Esophagus squamous epithelium (tissue), 5 donors: ENCODE measurements around the gene SLC35A1. TPM values are rescaled to one million over a fixed set of nuclear protein-coding genes. Genes with fewer than 3 reads are reported as not detected.

Experiments
- DNase-seq: peaks from one replicate; lab custom pipeline; 2025; lab: John Stamatoyannopoulos, UW
- H3K27ac ChIP-seq, 4 donors: fragments of 200-600 bp; sonication (generic); one replicate each; pipeline ENCODE4 v1.5.1; 2016 to 2019; ENCODE audit warnings: mild to moderate bottlenecking in 1 of 4
- H3K27me3 ChIP-seq, 4 donors: fragments of 200-600 bp; sonication (generic); 1 replicate in 3 of 4; 2 replicates in 1 of 4; pipeline versions ENCODE4 v1.5.1 to v1.6.0; 2017 to 2021; ENCODE audit warnings: antibody characterized with exemption in 1 of 4
- H3K36me3 ChIP-seq, 3 donors: fragments of 200-600 bp; sonication (generic); one replicate each; pipeline ENCODE4 v1.5.1; 2016 to 2019
- H3K4me1 ChIP-seq, 3 donors: fragments of 200-600 bp; sonication (generic); one replicate each; pipeline ENCODE4 v1.5.1; 2017 to 2019
- H3K4me3 ChIP-seq, 4 donors: fragments of 200-600 bp; sonication (generic); 1 replicate in 3 of 4; 2 replicates in 1 of 4; pipeline ENCODE4 v1.5.1; 2016 to 2019; ENCODE audit warnings: mild to moderate bottlenecking in 2 of 4, moderate library complexity in 1 of 4
- H3K9me3 ChIP-seq, 3 donors: fragments of 200-600 bp; sonication (generic); one replicate each; pipeline ENCODE4 v1.5.1; 2016 to 2019
- POLR2A ChIP-seq, 4 donors: fragments of 450-650 bp; IDR thresholded peaks; one replicate each; pipeline ENCODE4 v1.6.1; 2017; ENCODE audit warnings: antibody characterized with exemption in 4 of 4, mild to moderate bottlenecking in 4 of 4, moderate library complexity in 3 of 4
- WGBS, 2 donors: methylation state at CpG; one replicate each; pipeline ENCODE4 v1.1.5; 2018; 5-methylcytosine and 5-hydroxymethylcytosine counted together
- intact Hi-C: fragments of 100-400 bp; cut with DNase I; formaldehyde crosslinking; loops from one replicate; pipeline ENCODE4 v1.15.0; 2022
- total RNA-seq, 4 donors: library from RNA; depleted of rRNA; stranded (reverse); fragments of >200 nt; gene quantifications; one replicate each; pipeline ENCODE4 v1.1.0, GENCODE V29; 2016
- TF ChIP-seq, protein P1 (sequence below), 6 experiments: fragments of 450-650 bp in 4 of 6; fragments of 200-600 bp in 2 of 6; sonication (generic) in 2 of 6; IDR thresholded peaks; one replicate each; pipeline ENCODE4 v1.5.1; 2016 to 2019; ENCODE audit warnings: antibody characterized with exemption in 6 of 6, mild to moderate bottlenecking in 4 of 6, moderate library complexity in 4 of 6
- donor health status: DM: yes; HTN: yes; CAD: no.

The SLC35A1 gene
- total RNA-seq, 4 donors from 2014 or later, result 8.3 to 12.8 (median 10.9) TPM

DNA sequence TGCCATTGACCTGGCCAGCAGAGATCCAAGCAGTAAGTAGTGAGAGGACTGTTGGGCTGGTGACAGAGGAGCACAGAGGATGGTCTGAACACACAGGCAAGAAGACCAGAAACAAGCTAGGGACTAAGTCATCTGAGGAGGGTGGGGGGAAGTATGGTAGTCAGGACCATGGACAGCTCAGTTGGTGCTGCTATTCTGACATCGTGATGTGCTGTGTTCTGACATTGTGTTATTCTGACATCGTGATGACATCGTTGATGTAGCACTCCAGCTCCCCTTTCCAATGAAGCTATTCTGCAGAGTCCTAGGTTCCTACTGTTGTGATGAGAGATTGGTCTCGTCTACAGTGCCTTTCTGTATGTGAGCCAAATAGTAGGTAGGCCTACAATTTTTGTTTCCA lies 36.3 kb upstream of the SLC35A1 start:
- TF ChIP-seq POLR2A (IDR thresholded peaks at IDR 0.05), result no peak
- TF ChIP-seq, protein P1, sequence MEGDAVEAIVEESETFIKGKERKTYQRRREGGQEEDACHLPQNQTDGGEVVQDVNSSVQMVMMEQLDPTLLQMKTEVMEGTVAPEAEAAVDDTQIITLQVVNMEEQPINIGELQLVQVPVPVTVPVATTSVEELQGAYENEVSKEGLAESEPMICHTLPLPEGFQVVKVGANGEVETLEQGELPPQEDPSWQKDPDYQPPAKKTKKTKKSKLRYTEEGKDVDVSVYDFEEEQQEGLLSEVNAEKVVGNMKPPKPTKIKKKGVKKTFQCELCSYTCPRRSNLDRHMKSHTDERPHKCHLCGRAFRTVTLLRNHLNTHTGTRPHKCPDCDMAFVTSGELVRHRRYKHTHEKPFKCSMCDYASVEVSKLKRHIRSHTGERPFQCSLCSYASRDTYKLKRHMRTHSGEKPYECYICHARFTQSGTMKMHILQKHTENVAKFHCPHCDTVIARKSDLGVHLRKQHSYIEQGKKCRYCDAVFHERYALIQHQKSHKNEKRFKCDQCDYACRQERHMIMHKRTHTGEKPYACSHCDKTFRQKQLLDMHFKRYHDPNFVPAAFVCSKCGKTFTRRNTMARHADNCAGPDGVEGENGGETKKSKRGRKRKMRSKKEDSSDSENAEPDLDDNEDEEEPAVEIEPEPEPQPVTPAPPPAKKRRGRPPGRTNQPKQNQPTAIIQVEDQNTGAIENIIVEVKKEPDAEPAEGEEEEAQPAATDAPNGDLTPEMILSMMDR (IDR thresholded peaks at IDR 0.05), result no peak
- Histone ChIP-seq H3K9me3 (no peaks in the 10 kb centered on the region), H3K36me3 (no peaks in the 10 kb centered on the region), H3K4me3 (no peak overlapping the region), H3K27ac (no peak overlapping the region), H3K27me3 (no peaks in the 10 kb centered on the region), H3K4me1 (no peaks in the 10 kb centered on the region)
- no peak for DNase-seq
- intact Hi-C loops, result no loop called here
- WGBS, 2 donors, result 26 to 38% methylated on average over 4 of the region's 4 CpGs

DNA sequence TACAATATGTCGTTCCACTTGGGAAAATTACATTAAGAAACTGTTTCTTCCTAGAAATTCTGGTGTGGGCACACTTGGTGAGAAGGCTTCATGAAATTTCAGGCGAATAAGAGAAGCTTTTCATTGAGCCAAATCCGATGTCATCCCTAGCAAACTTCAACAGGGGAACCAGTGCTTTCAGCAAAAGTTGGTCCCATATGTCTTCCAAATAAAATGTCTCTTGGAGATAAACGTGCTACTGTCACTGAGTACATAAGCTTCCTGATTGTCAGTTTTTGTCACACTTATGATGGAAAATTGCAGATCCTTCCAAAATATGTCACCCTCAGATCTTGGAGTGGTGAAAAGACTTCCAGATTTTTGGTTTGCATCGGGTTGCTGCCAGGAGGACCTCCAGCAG lies 31.1 kb upstream of the SLC35A1 start:
- no peaks in the 10 kb centered on the region for H3K36me3 ChIP-seq
- intact Hi-C loops, result no loop called here
- no peak overlapping the region for H3K27ac ChIP-seq
- no peak overlapping the region for H3K4me3 ChIP-seq
- no peak for DNase-seq
- no peaks in the 10 kb centered on the region for H3K9me3 ChIP-seq
- TF ChIP-seq POLR2A (IDR thresholded peaks at IDR 0.05), result no peak
- TF ChIP-seq, protein P1 (IDR thresholded peaks at IDR 0.05), result no peak
- 70 to 74% methylated on average over 5 of the region's 5 CpGs for WGBS, 2 donors
- H3K4me1 ChIP-seq, result no peaks in the 10 kb centered on the region
- H3K27me3 ChIP-seq, result no peaks in the 10 kb centered on the region

DNA sequence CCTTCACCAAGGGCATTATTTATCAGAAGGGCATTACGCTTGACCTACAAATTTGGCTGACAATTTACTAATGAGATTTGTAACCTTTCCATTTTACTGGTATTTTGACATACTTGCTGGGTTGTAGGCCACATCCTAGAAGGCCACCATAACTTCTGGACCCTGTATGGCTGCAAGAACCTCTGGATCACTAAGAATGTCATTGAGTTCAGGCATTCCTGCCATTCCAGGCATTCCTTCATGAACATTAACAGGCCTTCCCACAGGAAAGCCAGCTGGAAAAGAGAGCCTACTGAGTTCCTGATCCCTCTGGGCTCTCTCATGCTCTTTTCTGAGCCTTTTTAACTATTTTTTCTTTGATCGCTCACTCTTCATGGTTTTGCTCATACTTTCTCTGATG lies 28.4 kb upstream of the SLC35A1 start:
- intact Hi-C loops, result no loop called here
- Histone ChIP-seq H3K9me3 (no peaks in the 10 kb centered on the region), H3K4me1 (no peaks in the 10 kb centered on the region), H3K27me3 (no peaks in the 10 kb centered on the region), H3K36me3 (no peaks in the 10 kb centered on the region), H3K4me3 (no peak overlapping the region), H3K27ac (no peak overlapping the region)
- WGBS, 2 donors, result 95 to 100% methylated on average over 2 of the region's 2 CpGs
- TF ChIP-seq, protein P1 (IDR thresholded peaks at IDR 0.05), result no peak
- no peak for TF ChIP-seq POLR2A (IDR thresholded peaks at IDR 0.05)
- DNase-seq, result no peak

DNA sequence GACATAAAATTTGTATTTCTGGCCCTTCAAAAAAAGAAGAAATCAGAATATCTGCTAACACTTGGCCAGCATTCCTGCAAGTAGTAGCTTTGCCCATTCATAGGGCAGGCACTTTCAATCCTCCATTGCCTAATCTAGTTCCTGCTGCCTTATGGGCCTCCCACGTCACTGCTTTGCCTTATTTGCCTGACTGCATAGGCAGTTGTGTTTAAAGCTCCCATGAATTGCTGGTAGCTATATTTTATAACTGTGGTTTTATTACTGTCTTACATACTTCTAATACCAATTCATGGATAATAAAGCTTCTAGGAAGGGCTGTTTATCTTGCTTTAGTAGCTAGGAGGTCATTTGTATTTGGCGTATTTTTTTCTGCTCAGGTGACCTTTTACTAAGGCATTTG lies 7.7 kb upstream of the SLC35A1 start:
- no peak overlapping the region for H3K4me3 ChIP-seq
- H3K4me1 ChIP-seq, result no peaks in the 10 kb centered on the region
- no peaks in the 10 kb centered on the region for H3K27me3 ChIP-seq
- WGBS, 2 donors, result 77% methylated on average over 2 of the region's 2 CpGs
- H3K9me3 ChIP-seq, result no peaks in the 10 kb centered on the region
- no peak for TF ChIP-seq POLR2A (IDR thresholded peaks at IDR 0.05)
- TF ChIP-seq, protein P1 (IDR thresholded peaks at IDR 0.05), result no peak
- intact Hi-C loops, result no loop called here
- no peak for DNase-seq
- no peak overlapping the region for H3K27ac ChIP-seq
- no peaks in the 10 kb centered on the region for H3K36me3 ChIP-seq

DNA sequence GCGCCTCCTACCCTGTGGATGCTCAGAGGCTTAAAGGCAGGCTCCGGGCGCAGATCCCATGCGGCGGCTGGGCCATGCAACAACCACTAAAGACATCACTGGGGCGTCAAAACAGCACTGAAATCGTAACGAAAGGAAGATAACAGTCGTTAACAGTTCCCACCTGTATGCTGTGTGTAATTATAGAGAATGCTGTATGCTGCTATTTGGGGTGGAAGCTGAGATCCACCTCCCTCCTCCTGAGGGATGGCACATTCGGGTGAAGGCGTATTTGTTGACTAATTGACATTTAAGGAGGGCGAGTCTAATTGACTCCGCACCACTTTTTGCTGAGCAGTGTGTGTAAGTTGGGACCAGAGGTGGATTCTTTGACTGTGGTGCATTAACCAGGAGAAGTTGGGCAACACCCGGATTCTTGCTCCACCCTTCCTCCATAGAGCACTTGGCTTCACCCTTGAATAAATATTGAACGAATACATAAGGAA lies 687 bp downstream of the SLC35A1 start:
- Histone ChIP-seq H3K9me3 (no peaks in the 10 kb centered on the region), H3K4me1 (peaks cover 0 to 19% (median 0%) of the 10 kb centered on the region in 3 donors), H3K4me3 (peak overlapping the region; percentile 72 to 97 (median 94)), H3K27ac (peak overlapping the region; percentile 89 to 97 (median 95)), H3K36me3 (peaks cover 0 to 12% (median 0%) of the 10 kb centered on the region in 3 donors), H3K27me3 (no peaks in the 10 kb centered on the region)
- intact Hi-C loops, result no loop called here
- no peak for TF ChIP-seq POLR2A (IDR thresholded peaks at IDR 0.05)
- TF ChIP-seq, protein P1 (IDR thresholded peaks at IDR 0.05), result no peak
- WGBS, 2 donors, result 1 to 2% methylated on average over 14 to 15 of the region's 15 CpGs
- DNase-seq, result no peak
